Measurements from ENCODE around the gene TRIM51.

TRIM51 gene

DNA sequence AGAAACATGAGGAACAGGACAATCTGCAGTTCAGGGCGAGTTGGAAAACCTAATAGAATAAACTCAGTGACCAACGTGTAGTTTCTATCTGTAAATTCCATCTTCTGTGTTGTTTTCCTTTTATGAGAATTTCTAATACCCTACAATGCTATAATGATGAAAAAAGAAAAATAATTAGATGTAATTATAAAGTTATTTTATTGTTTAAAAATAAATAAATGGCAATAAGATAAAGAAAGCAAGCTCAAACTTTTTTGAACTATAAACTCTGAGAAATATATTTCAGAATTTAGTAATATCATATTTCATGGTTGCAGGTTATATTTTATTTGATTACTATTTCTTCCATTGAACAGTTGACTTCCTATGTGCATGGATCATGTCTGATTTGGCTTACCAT is 53.2 kb downstream of the TRIM51 start, which contains the start of gene OR5I1:
OR5I1 (minus strand) TSS at position 101 of the 400 bp plus-strand sequence; CDS start at position 101, 0 bp downstream.
- CTCF ChIA-PET, result no interaction called here
- DNase-seq, result no peak
- Mint-ChIP-seq H3K9me3 (peaks cover 6% of the 10 kb centered on the region), H3K27ac (no peak within 1 kb of the TSS), H3K4me1 (no peaks in the 10 kb centered on the region), H3K4me3 (no peak within 1 kb of the TSS), H3K27me3 (no peaks in the 10 kb centered on the region), H3K36me3 (no peaks in the 10 kb centered on the region)
